ENCODE measurements around the gene HDAC4. TPM values are rescaled to one million over a fixed set of nuclear protein-coding genes. Genes with fewer than 3 reads are reported as not detected.

Gene HDAC4
- total RNA-seq, 1 experiment from 2014 or later: 40.1 TPM

GRCh38 chr2:239202343-239202742, 198.5 kb downstream of the HDAC4 start:
- no peaks in the 10 kb centered on the region for H3K36me3 ChIP-seq (ENCODE audit: control insufficient read depth, insufficient read depth, low read length)
- POLR2A ChIA-PET: no interaction called here
- in situ Hi-C loops (cut with HindIII; ENCODE audit: low pct_unique_long_range_greater_than_20kb, low sequenced_read_pairs): no loop called here
- no peak overlapping the region for H3K27ac ChIP-seq (ENCODE audit: low read length)
- CTCF ChIA-PET: no interaction called here
- no peaks in the 10 kb centered on the region for H3K9me3 ChIP-seq (ENCODE audit: control insufficient read depth, insufficient read depth, low read depth, low read length)
- TF ChIP-seq CTCF (IDR thresholded peaks at IDR 0.05) (no peak), POLR2AphosphoS5 (IDR thresholded peaks at IDR 0.05; ENCODE audit: low read depth, low read length) (no peak), TCF7L2 (IDR thresholded peaks at IDR 0.05; ENCODE audit: low read depth, low read length) (no peak), REST (IDR thresholded peaks at IDR 0.05; ENCODE audit: insufficient read depth in 1 of 2, low read depth in 2 of 2, low read length in 1 of 2) (no peak), SIN3A (IDR thresholded peaks at IDR 0.05; ENCODE audit: borderline replicate concordance, insufficient read depth, low read depth, low read length) (no peak)
- ATAC-seq: no peak
- BruUV-seq (replicated peaks): no TSS peak
- no peak overlapping the region for H3K4me3 ChIP-seq (ENCODE audit: low read depth in 2 of 2, low read length in 2 of 2)
- no peak for DNase-seq (ENCODE audit: low read depth, low spot score)
- no peaks in the 10 kb centered on the region for H3K27me3 ChIP-seq (ENCODE audit: control insufficient read depth, insufficient read depth, low read length)
- H3K4me1 ChIP-seq (ENCODE audit: control insufficient read depth, insufficient read depth, low read length): no peaks in the 10 kb centered on the region
- intact Hi-C loops (cut with micrococcal nuclease; ENCODE audit: unreplicated experiment): no loop called here

- intact Hi-C loops (cut with micrococcal nuclease; ENCODE audit: unreplicated experiment): no loop called here
- Histone ChIP-seq H3K27ac (ENCODE audit: low read length) (no peak overlapping the region), H3K27me3 (ENCODE audit: control insufficient read depth, insufficient read depth, low read length) (no peaks in the 10 kb centered on the region), H3K9me3 (ENCODE audit: control insufficient read depth, insufficient read depth, low read depth, low read length) (no peaks in the 10 kb centered on the region), H3K4me1 (ENCODE audit: control insufficient read depth, insufficient read depth, low read length) (no peaks in the 10 kb centered on the region), H3K4me3 (ENCODE audit: low read depth in 2 of 2, low read length in 2 of 2) (no peak overlapping the region), H3K36me3 (ENCODE audit: control insufficient read depth, insufficient read depth, low read length) (no peaks in the 10 kb centered on the region)
- DNase-seq (ENCODE audit: low read depth, low spot score) (no peak), ATAC-seq (no peak)
- no TSS peak for BruUV-seq (replicated peaks)
- ChIA-PET CTCF (no interaction called here), POLR2A (no interaction called here)
- TF ChIP-seq TCF7L2 (IDR thresholded peaks at IDR 0.05; ENCODE audit: low read depth, low read length) (no peak), REST (IDR thresholded peaks at IDR 0.05; ENCODE audit: insufficient read depth in 1 of 2, low read depth in 2 of 2, low read length in 1 of 2) (no peak)
- in situ Hi-C loops (cut with HindIII; ENCODE audit: low pct_unique_long_range_greater_than_20kb, low sequenced_read_pairs): no loop called here
Observed at GRCh38 chr2:239201884-239202283, 198.9 kb downstream of the HDAC4 start.
